H9 (cell line): ENCODE data around the gene OR2M5. TPM values are rescaled to one million over a fixed set of nuclear protein-coding genes. Genes with fewer than 3 reads are reported as not detected.

Experiments
- DNase-seq: peaks from one replicate; pipeline ENCODE4 v3.0.0-alpha.2; 2017
- H2AFZ ChIP-seq: one replicate; pipeline ENCODE4 v1.6.1; 2013; ENCODE audit warnings: mild to moderate bottlenecking, low read length, control low read depth, moderate library complexity
- H2AK5ac ChIP-seq: 2 replicates; pipeline ENCODE4 v1.6.1; 2013; ENCODE audit warnings: low read length, control low read depth, mixed read lengths; ENCODE audit not compliant: insufficient read length
- H2BK120ac ChIP-seq: one replicate; pipeline ENCODE4 v1.6.1; 2013; ENCODE audit warnings: low read depth, mild to moderate bottlenecking, low read length, control low read depth, inconsistent platforms; ENCODE audit not compliant: poor library complexity, severe bottlenecking
- H2BK12ac ChIP-seq: 2 replicates; pipeline ENCODE4 v1.6.1; 2013; ENCODE audit warnings: low read length, control low read depth, mixed read lengths, low read depth; ENCODE audit not compliant: insufficient read length
- H2BK15ac ChIP-seq: 2 replicates; pipeline ENCODE4 v1.6.1; 2013; ENCODE audit warnings: low read depth, low read length, control low read depth
- H2BK20ac ChIP-seq: one replicate; pipeline ENCODE4 v1.6.1; 2013; ENCODE audit warnings: low read depth, mild to moderate bottlenecking, low read length, control low read depth, inconsistent platforms; ENCODE audit not compliant: poor library complexity, severe bottlenecking
- H2BK5ac ChIP-seq: 2 replicates; pipeline ENCODE4 v1.6.1; 2013; ENCODE audit warnings: low read length, control low read depth, mixed read lengths; ENCODE audit not compliant: insufficient read length
- H3K14ac ChIP-seq: 2 replicates; pipeline ENCODE4 v1.6.1; 2013; ENCODE audit warnings: low read length, control low read depth; ENCODE audit not compliant: insufficient read depth
- H3K18ac ChIP-seq: 2 replicates; pipeline ENCODE4 v1.6.1; 2013; ENCODE audit warnings: low read depth, mild to moderate bottlenecking, mixed read lengths, low read length, control low read depth; ENCODE audit not compliant: insufficient read length
- H3K23ac ChIP-seq: 2 replicates; pipeline ENCODE4 v1.6.1; 2013; ENCODE audit warnings: low read length, control low read depth, mixed read lengths, low read depth; ENCODE audit not compliant: insufficient read length
- H3K23me2 ChIP-seq: 2 replicates; pipeline ENCODE4 v1.6.1; 2013; ENCODE audit warnings: low read depth, mild to moderate bottlenecking, mixed read lengths, low read length, control low read depth; ENCODE audit not compliant: insufficient read length, poor library complexity, severe bottlenecking
- H3K27ac ChIP-seq: 2 replicates; pipeline ENCODE4 v1.5.1; 2013; ENCODE audit warnings: low read length, control low read depth, mixed read lengths, low read depth; ENCODE audit not compliant: insufficient read length
- H3K27me3 ChIP-seq: 2 replicates; pipeline ENCODE4 v1.6.1; 2013; ENCODE audit warnings: low read length, control low read depth, inconsistent platforms; ENCODE audit not compliant: insufficient read depth
- H3K4ac ChIP-seq: 2 replicates; pipeline ENCODE4 v1.6.1; 2013; ENCODE audit warnings: low read depth, mild to moderate bottlenecking, control low read depth, inconsistent platforms, low read length, moderate library complexity
- H3K4me1 ChIP-seq: 2 replicates; pipeline ENCODE4 v1.6.1; 2013; ENCODE audit warnings: low read length, control low read depth, inconsistent platforms; ENCODE audit not compliant: insufficient read depth
- H3K4me2 ChIP-seq: 2 replicates; pipeline ENCODE4 v1.6.1; 2013; ENCODE audit warnings: low read length, control low read depth, mixed read lengths; ENCODE audit not compliant: insufficient read length, insufficient read depth
- H3K56ac ChIP-seq: 2 replicates; pipeline ENCODE4 v1.6.1; 2013; ENCODE audit warnings: low read depth, mild to moderate bottlenecking, mixed read lengths, low read length, control low read depth; ENCODE audit not compliant: insufficient read length
- H3K79me1 ChIP-seq: 2 replicates; pipeline ENCODE4 v1.6.1; 2013; ENCODE audit warnings: low read depth, mild to moderate bottlenecking, moderate library complexity, low read length, control low read depth, inconsistent platforms; ENCODE audit not compliant: insufficient read depth, poor library complexity, severe bottlenecking
- H3K79me2 ChIP-seq: 2 replicates; pipeline ENCODE4 v1.6.1; 2013; ENCODE audit warnings: low read length, control low read depth, inconsistent platforms; ENCODE audit not compliant: insufficient read depth
- H3K9ac ChIP-seq: 2 replicates; pipeline ENCODE4 v1.6.1; 2013; ENCODE audit warnings: low read length, control low read depth, mixed read lengths; ENCODE audit not compliant: insufficient read length; ENCODE audit errors: extremely low read depth
- H3K9me3 ChIP-seq: one replicate; pipeline ENCODE4 v1.6.1; 2013; ENCODE audit warnings: low read depth, low read length, inconsistent platforms; ENCODE audit not compliant: control insufficient read depth
- H3T11ph ChIP-seq: one replicate; pipeline ENCODE4 v1.6.1; 2013; ENCODE audit warnings: mild to moderate bottlenecking, low read length, control low read depth, inconsistent platforms
- H4K20me1 ChIP-seq: one replicate; pipeline ENCODE4 v1.6.1; 2013; ENCODE audit not compliant: control insufficient read depth, insufficient read length, insufficient read depth
- H4K5ac ChIP-seq: 2 replicates; pipeline ENCODE4 v1.6.1; 2013; ENCODE audit warnings: low read depth, mild to moderate bottlenecking, mixed read lengths, low read length, control low read depth; ENCODE audit not compliant: insufficient read length
- H4K8ac ChIP-seq: replicated peaks from 2 replicates; pipeline ENCODE4 v1.6.1; 2013; ENCODE audit warnings: low read length, control low read depth, mixed read lengths, low read depth; ENCODE audit not compliant: insufficient read length
- H4K91ac ChIP-seq: 2 replicates; pipeline ENCODE4 v1.6.1; 2013; ENCODE audit warnings: low read depth, mild to moderate bottlenecking, moderate library complexity, mixed read lengths, low read length, control low read depth; ENCODE audit not compliant: insufficient read length
- H3K27ac Mint-ChIP-seq, 3 experiments: 2 replicates in 2 of 3; 3 replicates in 1 of 3; pipeline ENCODE4 v1.8.0; 2020 to 2021; ENCODE audit warnings: mixed read lengths in 3 of 3, mild to moderate bottlenecking in 1 of 3, moderate library complexity in 1 of 3
- H3K27me3 Mint-ChIP-seq: 2 replicates; pipeline ENCODE4 v1.8.0; 2021; ENCODE audit warnings: low read depth, mild to moderate bottlenecking, moderate library complexity, mixed read lengths
- H3K36me3 Mint-ChIP-seq, 3 experiments: 2 replicates in 2 of 3; 3 replicates in 1 of 3; pipeline ENCODE4 v1.8.0; 2020 to 2021; ENCODE audit warnings: low read depth in 3 of 3, mixed read lengths in 3 of 3; ENCODE audit not compliant: insufficient read depth in 1 of 3
- H3K4me1 Mint-ChIP-seq, 2 experiments: 2 replicates each; pipeline ENCODE4 v1.8.0; 2020; ENCODE audit warnings: mixed read lengths in 2 of 2
- H3K4me3 Mint-ChIP-seq, 2 experiments: 2 replicates in 1 of 2; 3 replicates in 1 of 2; pipeline ENCODE4 v1.8.0; 2020 to 2021; ENCODE audit warnings: mild to moderate bottlenecking in 2 of 2, mixed read lengths in 2 of 2, moderate library complexity in 1 of 2
- H3K9me3 Mint-ChIP-seq, 2 experiments: 2 replicates in 1 of 2; 3 replicates in 1 of 2; pipeline ENCODE4 v1.8.0; 2020; ENCODE audit warnings: mild to moderate bottlenecking in 2 of 2, mixed read lengths in 2 of 2, moderate library complexity in 1 of 2
- CTCF ChIP-seq: fragments of 200-600 bp; sonication (generic); conservative IDR thresholded peaks from 3 replicates; pipeline ENCODE4 v1.8.0; 2021; ENCODE audit warnings: antibody characterized with exemption, mild to moderate bottlenecking
- WGBS: extraction: QIAGEN DNeasy Blood & Tissue Kit; methylation state at CpG from one replicate; pipeline ENCODE4 v1.1.7; 2013; ENCODE audit warnings: missing lambda C conversion rate, low lambda C conversion rate, mixed read lengths; ENCODE audit not compliant: insufficient read length; ENCODE audit errors: extremely low coverage; 5-methylcytosine and 5-hydroxymethylcytosine counted together
- total RNA-seq: library from RNA; stranded (reverse); gene quantifications from 2 replicates; pipeline ENCODE4 v1.2.1, GENCODE V29; 2021

Gene OR2M5
- total RNA-seq, 1 experiment from 2014 or later = not detected

GRCh38 chr1:248164031-248164430 lies 19.1 kb downstream of the OR2M5 start:
- H3K4me1 ChIP-seq = no peaks in the 10 kb centered on the region
- peaks cover 48 to 54% of the 10 kb centered on the region in 2 experiments for H3K9me3 Mint-ChIP-seq
- TF ChIP-seq CTCF = no peak
- no peak overlapping the region for H3K18ac ChIP-seq
- no peak overlapping the region for H3K56ac ChIP-seq
- no peaks in the 10 kb centered on the region for H3K4me1 Mint-ChIP-seq
- no peaks in the 10 kb centered on the region for H3K79me2 ChIP-seq
- no peak overlapping the region for H4K5ac ChIP-seq
- H3K27me3 ChIP-seq = no peaks in the 10 kb centered on the region
- no peaks in the 10 kb centered on the region for H4K20me1 ChIP-seq
- H3K27me3 Mint-ChIP-seq = no peaks in the 10 kb centered on the region
- H2AK5ac ChIP-seq = no peak overlapping the region
- no peak overlapping the region for H3K4ac ChIP-seq
- no CpG with 5 or more reads among the region's 12 CpGs for WGBS
- H3K23ac ChIP-seq = no peak overlapping the region
- H2BK15ac ChIP-seq = no peak overlapping the region
- no peak overlapping the region for H2AFZ ChIP-seq
- peaks cover 37% of the 10 kb centered on the region for H3K9me3 ChIP-seq
- no peak overlapping the region for H2BK20ac ChIP-seq
- H3K27ac Mint-ChIP-seq = no peak overlapping the region
- no peak overlapping the region for H4K8ac ChIP-seq
- H4K91ac ChIP-seq = no peak overlapping the region
- no peak overlapping the region for H3K14ac ChIP-seq
- H3K4me2 ChIP-seq = no peak overlapping the region
- no peak overlapping the region for H2BK120ac ChIP-seq
- H3K27ac ChIP-seq = no peak overlapping the region
- H2BK12ac ChIP-seq = no peak overlapping the region
- no peaks in the 10 kb centered on the region for H3K79me1 ChIP-seq
- peaks cover 0 to 16% (median 5%) of the 10 kb centered on the region in 3 experiments; a peak in 4 of 7 replicates for H3K36me3 Mint-ChIP-seq
- no peaks in the 10 kb centered on the region for H3K23me2 ChIP-seq
- H3T11ph ChIP-seq = no peak overlapping the region
- H2BK5ac ChIP-seq = no peak overlapping the region
- no peak overlapping the region for H3K9ac ChIP-seq
- no peak for DNase-seq
- H3K4me3 Mint-ChIP-seq = no peak overlapping the region
